ENCODE data around the gene KMT2C.

GRCh38 chr7:152479595-152479994 lies 43.8 kb upstream of the KMT2C start:
- TF ChIP-seq CTCF (IDR thresholded peaks at IDR 0.05): no peak
- TF ChIP-seq POLR2A (IDR thresholded peaks at IDR 0.05): no peak

All from Peyer's patch (tissue), 4 donors.